ENCODE results near the gene CPZ. TPM values are rescaled to one million over a fixed set of nuclear protein-coding genes. Genes with fewer than 3 reads are reported as not detected.

CPZ gene
- total and polyA plus RNA-seq, 7 donors, result 0.04 to 0.30 (median 0.08) TPM; not detected in 4

DNA sequence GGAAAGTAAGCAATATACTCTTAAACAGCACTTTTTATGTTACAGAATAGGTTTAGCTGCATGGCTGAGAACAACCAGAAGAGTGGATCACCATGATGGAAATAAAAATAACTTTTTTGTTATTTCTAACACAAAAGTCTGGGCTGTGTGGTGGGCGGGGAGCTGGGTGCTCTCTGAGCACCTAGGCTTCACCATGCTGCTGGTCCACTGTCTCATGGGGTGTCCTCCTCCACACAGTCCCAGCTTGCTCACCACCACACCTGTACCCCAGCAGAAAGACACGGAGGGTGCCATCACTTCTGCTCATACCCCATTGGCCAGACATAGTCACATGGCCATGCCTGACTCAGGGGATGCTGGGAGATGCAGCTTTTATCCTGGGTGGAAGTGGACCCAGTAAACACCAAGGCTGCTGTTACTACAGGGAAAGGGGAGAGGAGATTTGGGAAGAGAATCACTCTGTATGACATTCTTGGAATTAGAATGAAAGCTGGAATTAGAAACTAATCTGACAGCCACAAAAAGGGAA lies 45.0 kb downstream of the CPZ start:
- 59 to 71% (median 65%) methylated on average over 2 of the region's 2 CpGs for WGBS, 3 donors
- peaks cover 0 to 3% (median 1%) of the 10 kb centered on the region in 3 donors for H3K27me3 ChIP-seq (ENCODE audit: insufficient read depth in 3 of 3, low read length in 2 of 3)
- H3K4me1 ChIP-seq, result no peaks in the 10 kb centered on the region
- H3K4me3 ChIP-seq, result no peak overlapping the region
- DNase-seq (no peak), ATAC-seq (no peak)
- no peak overlapping the region for H3K27ac ChIP-seq
- H3K36me3 ChIP-seq (ENCODE audit: insufficient read depth in 1 of 2, low read depth in 1 of 2), result no peaks in the 10 kb centered on the region
- intact Hi-C loops (cut with DNase I), result no loop called here
- TF ChIP-seq, protein P1, sequence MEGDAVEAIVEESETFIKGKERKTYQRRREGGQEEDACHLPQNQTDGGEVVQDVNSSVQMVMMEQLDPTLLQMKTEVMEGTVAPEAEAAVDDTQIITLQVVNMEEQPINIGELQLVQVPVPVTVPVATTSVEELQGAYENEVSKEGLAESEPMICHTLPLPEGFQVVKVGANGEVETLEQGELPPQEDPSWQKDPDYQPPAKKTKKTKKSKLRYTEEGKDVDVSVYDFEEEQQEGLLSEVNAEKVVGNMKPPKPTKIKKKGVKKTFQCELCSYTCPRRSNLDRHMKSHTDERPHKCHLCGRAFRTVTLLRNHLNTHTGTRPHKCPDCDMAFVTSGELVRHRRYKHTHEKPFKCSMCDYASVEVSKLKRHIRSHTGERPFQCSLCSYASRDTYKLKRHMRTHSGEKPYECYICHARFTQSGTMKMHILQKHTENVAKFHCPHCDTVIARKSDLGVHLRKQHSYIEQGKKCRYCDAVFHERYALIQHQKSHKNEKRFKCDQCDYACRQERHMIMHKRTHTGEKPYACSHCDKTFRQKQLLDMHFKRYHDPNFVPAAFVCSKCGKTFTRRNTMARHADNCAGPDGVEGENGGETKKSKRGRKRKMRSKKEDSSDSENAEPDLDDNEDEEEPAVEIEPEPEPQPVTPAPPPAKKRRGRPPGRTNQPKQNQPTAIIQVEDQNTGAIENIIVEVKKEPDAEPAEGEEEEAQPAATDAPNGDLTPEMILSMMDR (IDR thresholded peaks at IDR 0.05), result no peak
- no peaks in the 10 kb centered on the region for H3K9me3 ChIP-seq

DNA sequence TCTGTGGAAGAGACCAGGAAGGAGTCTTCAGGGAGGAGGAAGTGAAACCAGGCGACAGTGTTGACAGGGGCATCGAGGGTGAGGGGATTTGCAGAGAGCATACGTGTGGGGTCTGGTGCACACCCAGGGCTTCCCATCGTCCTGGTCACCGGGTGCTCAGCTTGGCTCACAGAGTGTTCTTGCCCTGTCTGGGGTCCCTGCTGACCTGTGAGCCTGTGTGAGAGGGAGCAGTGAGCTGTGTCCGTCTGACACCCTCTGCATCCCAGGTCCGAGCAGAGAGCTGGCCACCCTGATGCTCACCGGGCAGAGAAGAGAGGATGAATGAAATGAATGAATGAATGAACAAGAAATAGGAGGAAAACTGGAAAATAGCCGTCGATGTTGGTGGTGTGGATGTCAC lies 46.5 kb downstream of the CPZ start:
- H3K4me1 ChIP-seq, result no peaks in the 10 kb centered on the region
- intact Hi-C loops (cut with DNase I), result no loop called here
- ATAC-seq (no peak), DNase-seq (no peak)
- no peak overlapping the region for H3K4me3 ChIP-seq
- peaks cover 0 to 4% (median 1%) of the 10 kb centered on the region in 3 donors for H3K27me3 ChIP-seq (ENCODE audit: insufficient read depth in 3 of 3, low read length in 2 of 3)
- H3K27ac ChIP-seq, result no peak overlapping the region
- 55 to 57% (median 57%) methylated on average over 10 of the region's 10 CpGs for WGBS, 3 donors
- no peaks in the 10 kb centered on the region for H3K36me3 ChIP-seq (ENCODE audit: insufficient read depth in 1 of 2, low read depth in 1 of 2)
- TF ChIP-seq, protein P1 (IDR thresholded peaks at IDR 0.05), result no peak
- H3K9me3 ChIP-seq, result no peaks in the 10 kb centered on the region

DNA sequence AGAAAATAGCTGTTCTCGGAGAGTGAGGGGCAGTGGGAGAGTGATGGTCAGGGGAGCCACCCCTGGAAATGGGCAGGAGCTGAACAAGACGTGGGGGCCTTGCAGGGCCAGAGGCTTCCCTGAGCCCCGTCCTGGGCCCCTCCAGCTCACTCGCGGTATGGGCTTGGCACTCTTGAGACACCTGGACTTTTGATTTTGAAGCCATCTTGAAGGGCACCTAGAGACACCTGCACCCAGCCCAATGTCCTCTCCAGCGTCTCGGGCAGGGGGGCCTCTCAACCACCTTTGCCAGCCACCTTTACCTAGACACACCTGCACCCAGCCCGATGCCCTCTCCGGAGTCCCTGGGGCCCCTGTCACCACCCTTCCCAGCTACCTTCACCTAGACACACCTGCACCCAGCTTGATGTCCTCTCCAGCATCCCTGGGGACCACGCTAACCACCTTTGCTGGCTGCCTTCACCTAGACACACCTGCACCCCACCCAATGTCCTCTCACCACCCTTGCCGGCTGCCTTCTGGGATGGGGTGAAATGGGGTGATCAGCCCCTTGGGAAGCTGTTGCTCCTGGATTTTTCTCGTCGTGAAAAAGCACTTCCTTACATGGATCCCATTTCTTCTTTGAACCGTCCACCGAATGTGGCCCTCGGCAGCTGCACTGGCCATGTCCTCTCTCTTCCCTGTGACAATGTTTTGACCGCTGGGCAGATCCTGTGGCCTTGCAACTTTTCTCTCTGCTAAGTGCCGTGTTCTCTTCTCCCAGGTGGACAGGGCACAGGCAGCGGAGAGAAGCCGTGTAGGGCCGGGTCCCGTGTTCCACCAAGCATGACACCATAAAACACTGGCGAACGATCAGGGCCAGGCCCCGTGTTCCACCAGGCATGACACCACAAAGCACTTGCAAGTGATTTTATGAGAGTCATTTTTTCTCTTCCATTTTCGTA lies 47.5 kb downstream of the CPZ start:
- H3K36me3 ChIP-seq (ENCODE audit: insufficient read depth in 1 of 2, low read depth in 1 of 2), result no peaks in the 10 kb centered on the region
- H3K9me3 ChIP-seq, result no peaks in the 10 kb centered on the region
- peaks cover 0 to 4% (median 1%) of the 10 kb centered on the region in 3 donors for H3K27me3 ChIP-seq (ENCODE audit: insufficient read depth in 3 of 3, low read length in 2 of 3)
- intact Hi-C loops (cut with DNase I), result no loop called here
- WGBS, 3 donors, result 71 to 76% (median 75%) methylated on average over 26 of the region's 26 CpGs
- TF ChIP-seq, protein P1 (IDR thresholded peaks at IDR 0.05), result no peak
- ATAC-seq (no peak), DNase-seq (peak in 1 of 2 donors; percentile 39)
- no peak overlapping the region for H3K27ac ChIP-seq
- H3K4me1 ChIP-seq, result no peaks in the 10 kb centered on the region
- H3K4me3 ChIP-seq, result no peak overlapping the region

DNA sequence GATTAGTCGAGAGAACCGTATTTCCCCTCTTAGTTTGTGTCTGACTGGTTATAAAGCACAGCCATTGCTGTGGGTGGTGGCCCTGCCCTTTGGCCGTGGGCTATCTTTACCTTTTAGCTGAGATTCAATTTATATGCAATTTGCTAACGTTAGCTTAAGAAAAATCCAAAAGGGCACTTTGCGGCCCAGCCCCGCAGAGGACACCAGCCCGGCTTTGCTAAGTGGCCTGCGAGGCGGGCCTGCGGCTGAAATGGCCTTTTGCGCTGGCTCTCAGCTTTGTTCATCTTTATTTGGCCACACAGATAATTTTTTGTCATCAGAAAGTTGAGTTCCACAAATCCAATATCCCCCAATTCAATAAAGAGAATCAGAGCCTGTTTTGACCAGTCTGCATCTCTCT lies 48.3 kb downstream of the CPZ start:
- intact Hi-C loops (cut with DNase I), result no loop called here
- Histone ChIP-seq H3K9me3 (no peaks in the 10 kb centered on the region), H3K27ac (no peak overlapping the region), H3K4me3 (no peak overlapping the region), H3K4me1 (no peaks in the 10 kb centered on the region), H3K27me3 (ENCODE audit: insufficient read depth in 3 of 3, low read length in 2 of 3) (peaks cover 0 to 4% (median 1%) of the 10 kb centered on the region in 3 donors), H3K36me3 (ENCODE audit: insufficient read depth in 1 of 2, low read depth in 1 of 2) (no peaks in the 10 kb centered on the region)
- DNase-seq, result no peak
- WGBS, 3 donors, result 87 to 90% (median 87%) methylated on average over 11 of the region's 11 CpGs
- ATAC-seq, result no peak
- TF ChIP-seq, protein P1 (IDR thresholded peaks at IDR 0.05), result no peak
